ENCODE results near the gene PTPRZ1. TPM values are rescaled to one million over a fixed set of nuclear protein-coding genes. Genes with fewer than 3 reads are reported as not detected.

PTPRZ1 gene
- total RNA-seq, 1 donor from 2014 or later: 20.7 TPM

- no peaks in the 10 kb centered on the region for H3K27me3 Mint-ChIP-seq
- no peaks in the 10 kb centered on the region for H3K4me1 Mint-ChIP-seq (ENCODE audit: unreplicated experiment)
- no peak overlapping the region for H3K27ac Mint-ChIP-seq
- DNase-seq (ENCODE audit: extremely low spot score, unreplicated experiment): no peak
- H3K4me3 Mint-ChIP-seq: no peak overlapping the region
- no peaks in the 10 kb centered on the region for H3K9me3 Mint-ChIP-seq
- H3K36me3 Mint-ChIP-seq: no peaks in the 10 kb centered on the region
- TF ChIP-seq, protein P1, sequence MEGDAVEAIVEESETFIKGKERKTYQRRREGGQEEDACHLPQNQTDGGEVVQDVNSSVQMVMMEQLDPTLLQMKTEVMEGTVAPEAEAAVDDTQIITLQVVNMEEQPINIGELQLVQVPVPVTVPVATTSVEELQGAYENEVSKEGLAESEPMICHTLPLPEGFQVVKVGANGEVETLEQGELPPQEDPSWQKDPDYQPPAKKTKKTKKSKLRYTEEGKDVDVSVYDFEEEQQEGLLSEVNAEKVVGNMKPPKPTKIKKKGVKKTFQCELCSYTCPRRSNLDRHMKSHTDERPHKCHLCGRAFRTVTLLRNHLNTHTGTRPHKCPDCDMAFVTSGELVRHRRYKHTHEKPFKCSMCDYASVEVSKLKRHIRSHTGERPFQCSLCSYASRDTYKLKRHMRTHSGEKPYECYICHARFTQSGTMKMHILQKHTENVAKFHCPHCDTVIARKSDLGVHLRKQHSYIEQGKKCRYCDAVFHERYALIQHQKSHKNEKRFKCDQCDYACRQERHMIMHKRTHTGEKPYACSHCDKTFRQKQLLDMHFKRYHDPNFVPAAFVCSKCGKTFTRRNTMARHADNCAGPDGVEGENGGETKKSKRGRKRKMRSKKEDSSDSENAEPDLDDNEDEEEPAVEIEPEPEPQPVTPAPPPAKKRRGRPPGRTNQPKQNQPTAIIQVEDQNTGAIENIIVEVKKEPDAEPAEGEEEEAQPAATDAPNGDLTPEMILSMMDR (conservative IDR thresholded peaks at IDR 0.05): no peak
Observed at GRCh38 chr7:121954803-121955202, 81.8 kb downstream of the PTPRZ1 start.

GRCh38 chr7:121957626-121958025 lies 84.7 kb downstream of the PTPRZ1 start:
- Mint-ChIP-seq H3K36me3 (no peaks in the 10 kb centered on the region), H3K4me3 (no peak overlapping the region), H3K4me1 (ENCODE audit: unreplicated experiment) (peaks cover 6% of the 10 kb centered on the region), H3K9me3 (no peaks in the 10 kb centered on the region), H3K27me3 (no peaks in the 10 kb centered on the region), H3K27ac (no peak overlapping the region)
- TF ChIP-seq, protein P1 (conservative IDR thresholded peaks at IDR 0.05): no peak
- no peak for DNase-seq (ENCODE audit: extremely low spot score, unreplicated experiment)

DNA sequence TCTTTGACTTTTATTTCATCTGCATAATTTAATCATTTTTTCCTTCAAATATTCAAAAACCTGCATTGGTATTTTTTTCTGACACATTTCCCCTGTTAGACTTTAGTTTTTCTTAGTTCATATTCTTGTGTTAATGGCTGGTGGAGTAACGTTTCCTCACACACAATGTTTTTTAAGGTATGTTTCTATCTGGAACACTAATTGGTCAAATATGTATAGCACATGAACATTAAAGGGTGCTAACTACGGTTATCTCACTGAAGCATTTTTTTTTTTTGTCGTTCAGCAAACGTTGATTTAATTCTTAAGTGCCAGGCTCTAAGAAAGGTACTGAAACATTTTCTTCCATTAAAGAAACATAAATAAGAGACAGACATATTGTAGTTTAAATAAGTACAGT lies 87.7 kb downstream of the PTPRZ1 start:
- DNase-seq (ENCODE audit: extremely low spot score, unreplicated experiment): no peak
- Mint-ChIP-seq H3K36me3 (no peaks in the 10 kb centered on the region), H3K27me3 (no peaks in the 10 kb centered on the region), H3K27ac (peak overlapping the region; percentile 50), H3K9me3 (no peaks in the 10 kb centered on the region), H3K4me1 (ENCODE audit: unreplicated experiment) (peaks cover 6% of the 10 kb centered on the region), H3K4me3 (no peak overlapping the region)
- TF ChIP-seq, protein P1 (conservative IDR thresholded peaks at IDR 0.05): no peak

GRCh38 chr7:121961089-121961867 lies 88.3 kb downstream of the PTPRZ1 start:
- Mint-ChIP-seq H3K36me3 (no peaks in the 10 kb centered on the region), H3K4me1 (ENCODE audit: unreplicated experiment) (peaks cover 6% of the 10 kb centered on the region), H3K27ac (peak overlapping the region; percentile 50), H3K27me3 (no peaks in the 10 kb centered on the region), H3K4me3 (no peak overlapping the region), H3K9me3 (no peaks in the 10 kb centered on the region)
- DNase-seq (ENCODE audit: extremely low spot score, unreplicated experiment): no peak
- TF ChIP-seq, protein P1 (conservative IDR thresholded peaks at IDR 0.05): no peak

GRCh38 chr7:121966276-121966934 lies 93.4 kb downstream of the PTPRZ1 start:
- Mint-ChIP-seq H3K4me1 (ENCODE audit: unreplicated experiment) (peaks cover under 1% of the 10 kb centered on the region), H3K27ac (no peak overlapping the region), H3K4me3 (no peak overlapping the region)

More at GRCh38 chr7:121966276-121966934, 93.4 kb downstream of the PTPRZ1 start:
- Mint-ChIP-seq H3K9me3 (no peaks in the 10 kb centered on the region), H3K27me3 (no peaks in the 10 kb centered on the region), H3K36me3 (no peaks in the 10 kb centered on the region)
- TF ChIP-seq, protein P1 (conservative IDR thresholded peaks at IDR 0.05): no peak
- DNase-seq (ENCODE audit: extremely low spot score, unreplicated experiment): no peak
